ENCODE measurements around the gene ELL.

The ELL gene

GRCh38 chr19:18446145-18446810, 75.6 kb downstream of the ELL start:
- DNase-seq (ENCODE audit: low spot score), result no peak

GRCh38 chr19:18445262-18445948, 76.5 kb downstream of the ELL start:
- no peak for TF ChIP-seq CTCF (IDR thresholded peaks at IDR 0.05; ENCODE audit: extremely low read depth, missing control alignments)
- no peak for DNase-seq (ENCODE audit: low spot score)

More at GRCh38 chr19:18446145-18446810, 75.6 kb downstream of the ELL start:
- TF ChIP-seq CTCF (IDR thresholded peaks at IDR 0.05; ENCODE audit: extremely low read depth, missing control alignments), result no peak

- DNase-seq (ENCODE audit: low spot score), result no peak
- no peak for TF ChIP-seq CTCF (IDR thresholded peaks at IDR 0.05; ENCODE audit: extremely low read depth, missing control alignments)
These were observed 77.4 kb downstream of the ELL start for GRCh38 chr19:18444513-18444912.

GRCh38 chr19:18443831-18444230, 78.0 kb downstream of the ELL start:
- no peak for DNase-seq (ENCODE audit: low spot score)
- no peak for TF ChIP-seq CTCF (IDR thresholded peaks at IDR 0.05; ENCODE audit: extremely low read depth, missing control alignments)

GRCh38 chr19:18443406-18443805, 78.5 kb downstream of the ELL start:
- TF ChIP-seq CTCF (IDR thresholded peaks at IDR 0.05; ENCODE audit: extremely low read depth, missing control alignments), result no peak
- DNase-seq (ENCODE audit: low spot score), result no peak

- DNase-seq (ENCODE audit: low spot score), result no peak
- no peak for TF ChIP-seq CTCF (IDR thresholded peaks at IDR 0.05; ENCODE audit: extremely low read depth, missing control alignments)
These were observed 78.9 kb downstream of the ELL start for GRCh38 chr19:18442941-18443340.

Data from GM20000 (cell line).